Measurements from ENCODE around the gene PPP1R3G.

DNA sequence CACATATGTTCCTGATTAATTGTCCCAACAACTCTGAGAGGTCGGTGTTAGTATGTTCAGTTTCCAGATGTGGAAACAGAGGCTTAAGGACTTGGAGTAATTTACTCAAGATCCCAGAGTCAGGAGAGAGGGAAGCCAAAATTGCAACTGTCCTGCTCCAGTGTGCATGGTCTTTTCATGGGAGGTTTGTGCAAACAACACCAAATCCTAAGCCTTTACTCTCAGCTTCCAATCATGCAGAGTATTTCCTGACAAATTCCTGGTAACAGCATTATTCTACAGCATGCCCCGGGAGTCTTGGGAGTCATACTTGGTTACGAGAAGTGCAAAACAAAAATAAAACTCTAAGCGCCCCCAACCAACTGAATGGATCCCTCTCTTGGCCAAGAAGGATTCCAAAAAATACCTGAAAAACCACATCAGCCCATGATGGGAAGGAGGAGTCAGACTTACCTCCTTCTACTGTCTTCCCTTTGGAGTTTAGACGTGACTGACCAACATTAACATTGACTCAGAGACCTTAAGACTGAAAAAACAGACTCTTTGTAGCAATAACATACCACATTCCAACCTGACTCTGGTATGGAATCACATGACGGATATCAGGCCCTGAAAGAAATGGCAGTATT is 30.8 kb upstream of the PPP1R3G start:
- TF ChIP-seq POLR2AphosphoS5 (IDR thresholded peaks at IDR 0.05; ENCODE audit: low read depth, low read length) (no peak), TAF1 (IDR thresholded peaks at IDR 0.05; ENCODE audit: borderline replicate concordance, insufficient read depth, low read length) (no peak), SIN3A (IDR thresholded peaks at IDR 0.05; ENCODE audit: borderline replicate concordance, insufficient read depth, low read length) (no peak)
- TF ChIP-seq, protein P1, sequence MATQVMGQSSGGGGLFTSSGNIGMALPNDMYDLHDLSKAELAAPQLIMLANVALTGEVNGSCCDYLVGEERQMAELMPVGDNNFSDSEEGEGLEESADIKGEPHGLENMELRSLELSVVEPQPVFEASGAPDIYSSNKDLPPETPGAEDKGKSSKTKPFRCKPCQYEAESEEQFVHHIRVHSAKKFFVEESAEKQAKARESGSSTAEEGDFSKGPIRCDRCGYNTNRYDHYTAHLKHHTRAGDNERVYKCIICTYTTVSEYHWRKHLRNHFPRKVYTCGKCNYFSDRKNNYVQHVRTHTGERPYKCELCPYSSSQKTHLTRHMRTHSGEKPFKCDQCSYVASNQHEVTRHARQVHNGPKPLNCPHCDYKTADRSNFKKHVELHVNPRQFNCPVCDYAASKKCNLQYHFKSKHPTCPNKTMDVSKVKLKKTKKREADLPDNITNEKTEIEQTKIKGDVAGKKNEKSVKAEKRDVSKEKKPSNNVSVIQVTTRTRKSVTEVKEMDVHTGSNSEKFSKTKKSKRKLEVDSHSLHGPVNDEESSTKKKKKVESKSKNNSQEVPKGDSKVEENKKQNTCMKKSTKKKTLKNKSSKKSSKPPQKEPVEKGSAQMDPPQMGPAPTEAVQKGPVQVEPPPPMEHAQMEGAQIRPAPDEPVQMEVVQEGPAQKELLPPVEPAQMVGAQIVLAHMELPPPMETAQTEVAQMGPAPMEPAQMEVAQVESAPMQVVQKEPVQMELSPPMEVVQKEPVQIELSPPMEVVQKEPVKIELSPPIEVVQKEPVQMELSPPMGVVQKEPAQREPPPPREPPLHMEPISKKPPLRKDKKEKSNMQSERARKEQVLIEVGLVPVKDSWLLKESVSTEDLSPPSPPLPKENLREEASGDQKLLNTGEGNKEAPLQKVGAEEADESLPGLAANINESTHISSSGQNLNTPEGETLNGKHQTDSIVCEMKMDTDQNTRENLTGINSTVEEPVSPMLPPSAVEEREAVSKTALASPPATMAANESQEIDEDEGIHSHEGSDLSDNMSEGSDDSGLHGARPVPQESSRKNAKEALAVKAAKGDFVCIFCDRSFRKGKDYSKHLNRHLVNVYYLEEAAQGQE (IDR thresholded peaks at IDR 0.05; ENCODE audit: insufficient read depth in 1 of 2, low read depth in 2 of 2, low read length in 2 of 2), result no peak

Measured in PFSK-1 (cell line).